DLD1 (cell line): Measurements from ENCODE around the gene MS4A4E.
"Not testable (repeated sequence)": the region's sequence is repeated elsewhere in the genome, so short reads cannot be mapped to it uniquely, and the experiment has no call there.

Source experiments
- in situ Hi-C: cut with HindIII; loops from 2 replicates; pipeline ENCODE4 v1.10.0; 2017; ENCODE audit warnings: low sequenced_read_pairs

MS4A4E gene

DNA sequence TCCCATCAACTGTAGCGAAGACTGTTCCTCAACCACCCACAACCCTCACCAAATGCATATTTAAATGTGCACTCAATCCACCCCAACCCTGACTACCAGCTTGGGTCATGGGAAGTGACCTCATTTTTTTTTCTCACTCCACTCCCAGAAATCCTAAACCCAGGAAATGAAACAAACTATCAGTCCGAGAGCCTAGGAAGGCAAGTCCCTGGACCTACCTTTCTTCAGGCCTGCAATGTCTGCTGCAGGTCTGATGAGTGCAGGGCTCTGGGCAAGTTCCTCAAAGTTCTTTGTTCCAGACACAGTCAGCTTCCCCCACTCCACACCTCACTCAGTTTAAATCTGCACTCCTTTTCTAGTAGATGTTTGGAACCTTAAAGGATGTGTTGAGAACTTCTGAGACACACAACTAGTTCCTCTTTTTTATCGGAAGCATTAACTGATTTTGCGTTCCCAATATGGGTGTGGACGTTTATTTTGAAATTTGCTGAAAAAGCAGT, at the start of gene MS4A4E:
Gene MS4A4E (minus strand): TSS at position 398 of the 500 bp plus-strand sequence. CDS start 13,082 bp downstream, outside the sequence.
- in situ Hi-C loops = no loop called here

DNA sequence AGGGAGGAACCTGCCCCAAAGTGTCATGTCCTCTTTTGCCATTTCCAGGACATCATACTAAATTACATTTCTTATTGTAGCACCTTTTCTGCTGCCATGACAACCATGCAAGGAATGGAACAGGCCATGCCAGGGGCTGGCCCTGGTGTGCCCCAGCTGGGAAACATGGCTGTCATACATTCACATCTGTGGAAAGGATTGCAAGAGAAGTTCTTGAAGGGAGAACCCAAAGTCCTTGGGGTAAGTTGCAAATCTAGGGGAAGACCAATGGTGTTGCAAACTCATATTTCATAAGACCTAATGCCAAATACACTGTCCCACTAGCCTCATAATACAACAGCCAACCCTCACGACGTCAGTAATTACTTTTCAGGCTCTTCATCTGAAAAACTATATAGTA, 49.2 kb upstream of the MS4A4E start:
- in situ Hi-C loops = no loop called here

DNA sequence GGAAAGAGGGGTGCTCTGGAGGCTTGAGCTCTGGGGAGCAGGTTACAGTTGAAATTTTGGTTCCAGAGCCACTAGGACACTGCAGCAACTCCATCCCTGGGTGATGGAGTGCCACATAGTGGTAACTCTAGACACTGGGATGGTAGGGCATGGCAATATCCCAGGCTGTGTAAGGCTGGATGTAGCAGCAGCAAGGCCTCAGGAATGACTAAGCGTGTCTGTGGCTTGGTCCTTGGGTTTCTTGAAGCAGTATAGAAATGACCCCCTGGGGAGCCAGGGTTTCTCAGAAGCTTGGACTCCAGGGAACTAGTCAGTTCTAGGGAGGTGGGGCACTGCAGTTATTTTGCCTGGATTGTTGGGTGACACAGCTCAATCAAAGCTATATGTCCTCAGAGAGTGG, 45.6 kb upstream of the MS4A4E start:
- in situ Hi-C loops = no loop called here

DNA sequence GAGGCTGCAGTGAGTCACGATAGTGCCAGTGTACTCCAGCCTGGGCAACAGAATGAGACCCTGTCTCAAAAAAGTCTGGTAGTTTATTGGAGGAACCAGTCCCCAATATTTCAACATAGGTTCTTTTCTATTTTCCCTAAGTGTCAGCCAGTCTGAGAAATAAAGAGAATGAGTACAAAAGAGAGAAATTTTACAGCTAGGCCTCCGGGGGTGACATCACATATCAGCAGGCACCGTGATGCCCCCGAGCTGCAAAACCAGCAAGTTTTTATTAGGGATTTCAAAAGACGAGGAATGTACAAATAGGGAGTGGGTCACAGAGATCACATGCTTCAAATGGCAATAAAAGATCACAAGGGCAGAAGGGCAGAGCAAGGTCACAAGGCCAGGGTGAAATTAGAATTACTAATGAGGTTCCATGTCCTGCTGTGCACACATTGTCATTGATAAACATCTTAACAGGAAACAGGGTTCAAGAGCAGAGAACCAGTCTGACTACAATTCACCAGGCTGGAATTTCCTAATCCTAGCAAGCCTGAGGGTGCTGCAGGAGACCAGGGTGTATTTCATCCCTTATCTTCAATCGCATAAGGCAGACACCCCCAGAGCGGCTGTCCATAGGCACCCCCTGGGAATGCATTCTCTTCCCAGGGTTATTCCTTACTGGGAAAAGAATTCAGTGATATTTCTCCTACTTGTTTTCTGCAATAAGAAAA, 42.6 kb upstream of the MS4A4E start:
- in situ Hi-C loops = not testable (repeated sequence)

DNA sequence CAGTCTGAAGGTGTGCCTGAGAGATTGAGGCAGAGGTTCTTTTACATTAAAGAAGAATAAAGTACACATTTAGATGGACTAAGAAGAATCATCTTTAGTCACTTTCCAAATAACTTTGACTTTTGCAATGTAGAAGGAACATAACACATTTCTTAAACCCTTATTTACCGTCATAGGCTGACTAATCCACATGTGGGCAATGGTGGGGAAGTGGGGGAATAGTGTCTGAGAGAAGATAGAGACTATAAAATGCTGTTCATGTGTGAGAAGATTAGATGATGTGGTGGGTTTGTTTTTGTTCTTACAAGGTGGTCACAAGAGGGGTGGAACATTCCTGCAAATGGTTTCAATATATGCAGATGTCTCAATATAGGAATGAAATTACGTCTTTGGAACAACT, 39.3 kb upstream of the MS4A4E start:
- in situ Hi-C loops = no loop called here

DNA sequence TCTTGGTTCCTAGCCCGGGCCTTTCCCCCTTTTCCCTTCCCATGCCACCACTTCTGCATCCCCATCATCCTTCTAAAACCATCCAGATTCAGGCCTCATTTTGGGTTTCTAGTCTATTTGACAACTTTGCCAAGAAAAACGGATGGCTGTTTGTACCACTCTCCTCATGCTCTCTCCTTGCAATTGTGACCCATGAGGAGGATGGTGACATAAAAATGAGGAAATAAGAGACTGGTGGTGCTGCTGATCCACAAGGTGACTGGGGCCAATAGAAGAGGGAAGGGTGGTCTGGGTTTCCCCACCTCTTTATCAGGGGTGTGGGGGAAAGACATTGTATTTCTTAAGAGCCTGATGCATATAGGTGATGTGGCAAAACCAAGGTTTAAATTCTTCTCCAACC, 38.5 kb upstream of the MS4A4E start:
- in situ Hi-C loops = no loop called here

DNA sequence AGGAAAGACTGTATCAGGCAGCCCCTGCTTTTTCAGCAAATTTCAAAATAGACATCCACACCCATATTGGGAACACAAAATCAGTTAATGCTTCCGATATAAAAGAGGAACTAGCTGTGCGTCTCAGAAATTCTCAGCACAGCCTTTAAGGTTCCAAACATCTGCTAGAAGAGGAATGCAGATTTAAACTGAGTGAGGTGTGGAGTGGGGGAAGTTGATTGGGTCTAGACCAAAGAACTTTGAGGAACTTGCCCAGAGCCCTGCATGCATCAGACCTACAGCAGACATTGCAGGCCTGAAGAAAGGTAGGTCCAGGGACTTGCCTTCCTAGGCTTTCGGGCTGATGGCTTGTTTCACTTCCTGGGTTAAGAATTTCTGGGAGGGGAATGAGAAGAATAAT, 37.5 kb upstream of the MS4A4E start, which contains the start of gene MS4A4A:
Gene MS4A4A (plus strand): TSS at position 255 of the 400 bp plus-strand sequence. CDS start 10 bp downstream, at position 265.
- in situ Hi-C loops = no loop called here

DNA sequence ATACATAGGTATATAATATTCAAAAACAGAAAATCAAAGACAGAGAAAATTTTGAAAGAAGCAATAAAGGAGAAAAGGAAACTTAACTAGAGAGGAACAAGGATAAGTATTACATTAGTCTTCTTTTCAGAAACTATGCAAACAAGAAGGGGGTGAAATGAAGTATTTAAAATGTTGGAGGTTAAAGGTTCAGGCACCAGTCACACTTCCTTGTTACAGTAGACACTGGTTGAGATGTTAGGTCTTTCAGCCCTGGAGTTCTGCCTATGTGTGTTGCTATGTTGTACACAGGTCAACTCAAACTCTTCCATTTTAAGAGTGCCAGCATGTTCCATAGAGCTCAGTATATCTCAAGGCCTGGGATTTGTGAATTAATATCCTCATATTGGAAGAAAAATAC, 31.5 kb upstream of the MS4A4E start:
- in situ Hi-C loops = no loop called here

DNA sequence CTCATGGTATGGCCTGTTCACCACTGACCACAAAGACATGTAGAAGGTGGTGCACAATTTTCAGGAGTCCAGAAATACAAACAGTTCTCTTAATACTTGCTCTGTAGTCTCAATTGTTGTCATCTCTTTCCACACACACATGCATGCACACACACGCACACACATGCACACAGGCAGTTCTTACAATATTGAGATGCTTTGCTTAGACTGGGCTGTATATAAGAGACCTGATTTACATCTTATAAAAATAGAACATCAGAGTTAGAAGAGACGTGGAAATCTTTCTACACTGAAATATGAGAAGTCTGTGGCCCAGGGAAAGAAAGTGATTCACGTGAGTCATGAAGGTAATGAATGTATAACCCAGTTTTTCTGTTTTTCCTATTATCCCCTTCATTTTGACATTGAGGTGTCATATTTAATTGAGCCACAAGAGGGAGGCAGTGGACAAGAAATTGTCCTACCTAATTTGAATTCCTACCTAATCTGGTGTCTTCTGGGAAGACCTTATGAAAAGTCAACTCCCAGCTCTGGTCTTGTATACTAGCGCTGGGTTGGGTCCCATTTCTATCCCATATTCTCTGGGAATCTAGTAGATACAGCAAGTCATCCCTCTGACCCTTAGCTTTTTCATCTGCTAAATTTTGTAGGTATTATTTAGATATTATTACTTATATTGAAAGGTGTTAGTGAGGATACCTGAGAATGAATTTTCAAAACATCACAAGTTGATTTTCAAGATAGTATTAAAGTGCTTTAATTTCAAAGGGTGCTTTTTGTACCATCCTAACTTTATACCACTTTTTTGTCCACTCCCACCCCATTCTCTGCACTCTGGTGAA, 22.7 kb upstream of the MS4A4E start:
- in situ Hi-C loops = no loop called here

DNA sequence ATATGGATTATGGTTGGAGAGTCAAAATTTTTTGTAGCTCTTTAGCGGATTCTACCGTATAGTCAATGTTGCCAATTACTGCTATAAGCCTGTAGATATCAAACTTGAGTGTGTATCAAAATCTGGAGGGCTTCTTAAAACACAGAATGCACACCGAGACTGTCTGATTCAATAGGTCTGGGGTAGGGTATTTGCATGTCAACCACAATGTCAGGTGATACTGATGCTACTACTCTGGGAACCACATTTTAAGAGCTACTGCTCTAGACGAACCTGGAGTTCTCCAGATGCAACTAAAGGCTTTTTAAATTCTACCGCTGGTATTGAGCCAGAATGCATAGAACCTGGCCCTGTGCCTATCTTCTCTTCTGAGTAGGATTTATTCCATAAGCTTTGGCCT, 21.7 kb upstream of the MS4A4E start:
- in situ Hi-C loops = no loop called here

DNA sequence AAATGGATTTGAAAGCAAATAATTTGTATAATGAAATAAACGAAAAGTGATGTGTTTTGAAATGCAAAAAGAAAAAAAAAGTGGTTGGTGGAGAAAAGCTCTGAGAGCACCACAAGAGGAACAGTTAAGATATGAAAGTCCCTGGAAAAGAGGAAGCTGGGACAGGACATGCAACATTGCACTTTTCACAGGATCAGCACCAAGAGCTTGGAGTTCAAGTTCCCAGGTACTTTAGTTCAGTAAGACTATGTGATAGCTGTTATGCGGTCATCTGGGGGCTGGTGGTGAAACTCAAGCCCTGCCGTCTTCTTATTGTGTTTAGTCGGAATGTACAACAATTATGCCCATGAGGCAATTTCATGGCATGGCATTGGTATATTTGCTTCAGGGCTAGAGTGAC, 20.5 kb upstream of the MS4A4E start:
- in situ Hi-C loops = no loop called here

DNA sequence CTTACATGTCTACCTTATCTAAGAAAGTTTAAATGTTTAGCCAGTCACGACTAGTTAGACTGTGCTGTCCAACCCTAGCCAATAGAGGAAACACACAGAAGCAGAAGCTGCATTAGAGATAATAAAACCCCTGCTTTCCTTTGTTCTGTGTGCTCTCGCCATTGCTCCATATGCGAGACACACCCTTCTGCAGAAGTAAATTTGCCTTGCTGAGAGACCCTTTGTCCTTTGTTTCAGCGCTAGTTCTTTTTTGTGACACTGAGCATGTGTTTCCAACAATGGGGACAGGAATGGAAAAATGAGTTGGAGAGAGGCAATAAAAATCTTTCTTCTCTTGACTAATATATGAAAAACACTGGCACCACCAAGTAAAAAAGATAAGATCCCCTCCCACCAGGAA, 18.1 kb upstream of the MS4A4E start:
- in situ Hi-C loops = no loop called here

DNA sequence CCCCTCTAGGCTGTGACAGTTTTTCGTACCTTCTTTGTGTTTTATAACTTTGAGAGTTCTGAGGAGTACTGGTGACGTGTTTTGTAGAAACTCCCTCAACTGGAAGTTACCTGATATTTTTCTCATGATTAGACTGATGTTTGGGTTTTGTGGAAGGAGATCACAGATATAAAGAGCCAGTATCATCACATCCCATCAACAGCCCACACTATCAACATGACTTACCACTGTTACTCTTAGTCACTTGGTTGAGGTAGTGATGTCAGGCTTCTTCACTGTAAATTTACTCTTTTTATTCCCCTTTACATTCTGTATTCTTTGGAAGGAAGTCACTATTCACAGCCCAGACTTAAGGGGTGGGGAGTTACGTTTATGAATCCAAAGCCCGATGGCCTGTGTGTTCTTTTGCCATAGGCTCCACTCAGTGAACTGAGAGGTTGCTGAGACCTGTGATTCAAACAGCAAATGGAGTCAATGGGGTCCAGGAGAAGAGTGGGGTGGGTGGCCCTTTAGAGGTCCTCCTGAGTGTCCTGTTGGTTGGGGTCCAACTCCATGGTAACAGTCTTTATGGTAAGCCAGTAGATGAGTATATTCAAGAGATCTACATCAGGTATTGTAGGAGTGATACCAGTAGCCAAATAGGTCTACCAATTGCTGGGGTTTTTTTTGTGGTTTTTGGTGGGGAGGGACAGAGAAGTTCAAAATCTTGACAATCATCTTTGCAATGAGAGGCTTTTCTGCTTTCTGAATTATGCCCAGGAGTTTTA, 15.2 kb upstream of the MS4A4E start:
- in situ Hi-C loops = no loop called here

DNA sequence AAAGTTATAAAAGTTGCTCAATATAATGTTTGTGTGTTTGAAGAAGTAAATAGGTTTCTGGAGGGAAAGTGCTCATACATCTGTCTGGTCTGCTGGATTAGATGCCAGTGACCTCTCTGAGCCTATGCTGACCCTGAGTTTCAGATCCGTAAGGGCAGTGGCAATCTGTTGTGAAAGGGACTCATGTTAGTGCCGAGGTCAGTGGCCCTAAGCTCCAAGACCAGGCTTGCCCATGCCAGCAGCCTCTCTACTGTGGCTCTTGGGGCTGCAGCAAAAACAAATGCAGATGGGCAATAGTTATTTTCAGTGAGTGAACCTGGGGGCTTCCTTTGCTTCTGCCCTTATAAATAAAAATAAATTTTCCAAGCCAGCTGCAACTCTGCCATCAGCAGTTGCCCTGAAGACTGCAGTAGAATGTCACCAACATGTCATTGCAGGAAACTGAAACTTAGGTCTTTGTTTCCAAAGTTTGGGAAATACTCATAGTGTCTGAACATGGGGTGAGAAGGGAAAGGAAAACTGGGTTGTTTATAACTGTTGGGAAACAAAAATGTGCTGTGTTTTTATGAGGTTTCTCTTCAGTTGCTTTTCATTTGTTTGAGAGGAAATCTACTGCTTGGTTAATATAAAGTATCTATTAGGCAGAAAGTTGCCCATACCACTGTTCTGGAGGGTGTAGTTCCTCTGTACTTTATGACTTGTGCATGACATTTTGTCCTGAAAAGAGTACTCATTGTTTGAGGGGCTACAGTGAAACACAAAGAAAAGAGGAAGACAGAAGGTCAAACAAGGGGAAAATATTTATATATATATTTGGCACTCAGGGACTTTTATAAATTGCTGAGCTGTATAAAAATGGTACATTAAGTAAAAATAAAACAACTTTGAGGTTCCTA, 9.5 kb upstream of the MS4A4E start:
- in situ Hi-C loops = no loop called here

DNA sequence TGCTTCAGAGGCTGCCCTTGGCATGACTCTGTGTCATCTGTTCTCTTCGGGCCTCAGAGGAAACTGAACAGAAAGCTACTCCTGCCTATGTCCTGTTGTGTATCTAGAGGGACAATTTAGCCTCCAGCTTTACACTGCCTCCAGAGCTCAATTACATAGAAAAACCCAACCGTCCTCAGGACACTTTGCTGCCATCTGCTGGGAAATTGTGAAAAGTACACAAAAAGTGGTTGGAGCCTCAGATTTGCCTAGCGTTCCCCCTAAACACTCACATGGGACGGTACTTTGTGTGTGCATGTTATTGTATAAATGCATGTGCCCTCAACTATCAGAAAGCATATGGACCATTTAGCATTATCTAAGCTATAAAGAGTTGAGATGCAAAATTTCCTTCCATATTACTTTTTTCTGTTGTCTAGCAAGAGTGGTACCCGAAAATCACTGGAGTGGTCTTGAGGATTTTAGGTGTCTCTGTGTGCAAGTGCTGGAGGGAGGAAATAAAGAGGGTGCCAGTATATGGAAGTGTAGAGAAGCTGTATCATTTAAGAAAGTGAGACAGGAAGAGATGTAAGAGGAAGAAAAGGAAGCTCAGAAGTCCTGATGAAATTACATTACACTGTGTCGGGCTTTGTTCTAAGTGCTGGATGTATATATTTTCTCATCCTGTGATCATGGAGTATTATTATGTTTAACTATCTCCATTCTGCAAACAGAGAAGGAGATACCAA, 8.7 kb upstream of the MS4A4E start:
- in situ Hi-C loops = no loop called here

DNA sequence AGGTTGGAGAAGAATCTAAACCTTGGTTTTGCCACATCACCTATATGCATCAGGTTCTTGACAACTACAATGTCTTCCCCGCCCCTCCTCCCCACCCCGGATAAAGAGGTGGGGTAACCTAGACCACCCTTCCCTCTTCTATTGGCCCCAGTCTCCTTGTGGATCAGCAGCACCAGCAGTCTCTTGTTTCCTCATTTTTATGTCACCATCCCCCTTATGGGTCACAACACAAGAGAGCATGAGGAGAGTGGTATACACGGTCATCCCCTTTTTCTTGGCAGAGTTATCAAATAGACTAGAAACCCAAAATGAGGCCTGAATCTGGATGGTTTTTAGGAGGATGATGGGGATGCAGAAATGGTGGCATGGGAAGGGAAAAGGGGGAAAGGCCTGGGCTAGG, 1.2 kb downstream of the MS4A4E start:
- in situ Hi-C loops = no loop called here

DNA sequence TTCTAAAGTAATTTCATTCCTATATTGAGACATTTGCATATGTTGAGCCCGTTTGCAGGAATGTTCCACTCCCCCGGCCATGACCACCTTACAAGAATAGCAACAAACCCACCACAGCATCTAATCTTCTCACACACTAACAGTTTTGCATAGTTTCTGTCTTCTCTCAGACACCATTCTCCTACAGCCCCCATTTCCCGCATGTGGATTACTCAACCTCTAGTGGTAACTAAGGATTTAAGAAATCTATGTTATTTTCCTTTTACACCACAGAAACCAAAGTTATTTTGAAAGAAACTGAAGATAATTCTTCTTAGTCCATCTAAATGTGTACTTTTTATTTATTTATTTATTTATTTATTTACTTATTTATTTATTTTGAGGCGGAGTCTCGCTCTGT, 2.3 kb downstream of the MS4A4E start:
- in situ Hi-C loops = no loop called here

DNA sequence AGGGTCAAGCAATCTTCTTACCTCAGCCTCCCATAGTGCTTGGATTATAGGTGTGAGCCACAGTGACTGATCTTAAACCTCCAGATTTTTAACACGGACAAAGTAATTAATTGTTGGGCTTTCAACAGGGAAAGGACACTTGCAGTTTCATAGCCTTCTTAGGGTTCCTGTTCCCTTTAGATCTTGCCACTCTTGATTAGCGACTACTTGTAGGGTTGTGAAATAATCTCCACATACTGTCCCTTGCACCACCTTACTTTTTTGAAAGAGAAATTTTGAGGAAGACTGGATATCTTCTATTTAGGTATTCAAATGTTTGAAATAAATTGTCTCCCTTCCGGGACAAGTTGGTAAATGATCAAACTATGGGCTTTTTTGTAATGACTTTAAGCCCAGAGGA, 7.6 kb downstream of the MS4A4E start:
- in situ Hi-C loops = no loop called here

DNA sequence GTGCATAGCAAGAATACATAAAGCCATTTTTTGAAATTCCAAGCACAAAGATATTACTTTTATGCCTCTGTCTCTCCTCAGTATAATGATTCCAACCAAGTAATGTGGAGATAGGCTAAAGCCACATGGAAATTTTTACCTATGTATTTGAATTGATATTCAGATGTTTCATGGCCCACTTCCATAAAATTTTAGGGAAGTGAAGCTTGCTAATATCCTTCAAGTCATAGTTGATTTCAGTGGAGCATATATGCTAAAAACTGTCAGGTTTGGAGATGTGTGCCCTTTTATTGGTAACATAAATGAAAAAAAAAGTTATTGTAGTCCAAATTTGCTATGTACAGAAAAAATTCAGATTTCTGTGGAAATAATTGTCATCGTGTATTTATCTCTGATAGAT, 12.3 kb downstream of the MS4A4E start:
- in situ Hi-C loops = no loop called here

DNA sequence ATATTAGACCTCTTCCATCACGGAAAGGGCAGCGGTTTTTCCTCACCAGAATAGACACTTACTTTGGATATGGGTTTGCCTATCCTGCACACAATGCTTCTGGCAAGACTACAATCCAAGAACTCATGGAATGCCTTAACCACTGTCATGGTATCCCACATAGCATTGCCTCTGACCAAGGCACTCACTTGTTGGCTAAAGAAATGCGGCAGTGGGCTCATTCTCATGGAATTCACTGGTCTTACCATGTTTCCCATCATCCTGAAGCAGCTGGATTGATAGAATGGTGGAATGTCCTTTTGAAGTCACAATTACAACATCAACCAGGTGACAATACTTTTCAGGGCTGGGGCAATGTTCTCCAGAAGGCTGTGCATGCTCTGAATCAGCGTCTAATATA, 20.8 kb downstream of the MS4A4E start:
- in situ Hi-C loops = no loop called here
